Ishikawa (cell line): ENCODE measurements around the gene EHD1.

ENCODE experiments used
- CREB1 ChIP-seq: IDR thresholded peaks from 2 replicates; pipeline ENCODE4 v1.6.1; 2012; ENCODE audit warnings: low read depth
- EP300 ChIP-seq: IDR thresholded peaks from 2 replicates; pipeline ENCODE4 v1.6.1; 2012; ENCODE audit warnings: borderline replicate concordance
- MAX ChIP-seq: IDR thresholded peaks from 2 replicates; pipeline ENCODE4 v1.6.1; 2012
- NFIC ChIP-seq: IDR thresholded peaks from 2 replicates; pipeline ENCODE4 v1.6.1; 2012
- RAD21 ChIP-seq: IDR thresholded peaks from 2 replicates; pipeline ENCODE4 v1.6.1; 2012; ENCODE audit warnings: low read depth
- REST ChIP-seq: IDR thresholded peaks from 2 replicates; pipeline ENCODE4 v1.6.1; 2012; ENCODE audit warnings: low read depth, mild to moderate bottlenecking
- TAF1 ChIP-seq: IDR thresholded peaks from 2 replicates; pipeline ENCODE4 v1.6.1; 2012; ENCODE audit warnings: low read depth, mild to moderate bottlenecking
- YY1 ChIP-seq: IDR thresholded peaks from 2 replicates; pipeline ENCODE4 v1.6.1; 2012; ENCODE audit warnings: low read depth

GRCh38 chr11:64908766-64909165 is 30.3 kb upstream of the EHD1 start:
- TF ChIP-seq REST = no peak
- no peak for TF ChIP-seq NFIC
- TF ChIP-seq EP300 = no peak
- no peak for TF ChIP-seq RAD21
- no peak for TF ChIP-seq MAX
- TF ChIP-seq YY1 = no peak
- TF ChIP-seq TAF1 = no peak
- TF ChIP-seq CREB1 = no peak
